GM21528 (cell line): ENCODE measurements around the gene NFIB.

Experiments used
- ATAC-seq: cut with Tn5 transposase; IDR thresholded peaks from one replicate; pipeline ENCODE4 v1.9.1; 2021; ENCODE audit warnings: mild to moderate bottlenecking, moderate library complexity; ENCODE audit not compliant: unreplicated experiment, low FRiP score

The NFIB gene

DNA sequence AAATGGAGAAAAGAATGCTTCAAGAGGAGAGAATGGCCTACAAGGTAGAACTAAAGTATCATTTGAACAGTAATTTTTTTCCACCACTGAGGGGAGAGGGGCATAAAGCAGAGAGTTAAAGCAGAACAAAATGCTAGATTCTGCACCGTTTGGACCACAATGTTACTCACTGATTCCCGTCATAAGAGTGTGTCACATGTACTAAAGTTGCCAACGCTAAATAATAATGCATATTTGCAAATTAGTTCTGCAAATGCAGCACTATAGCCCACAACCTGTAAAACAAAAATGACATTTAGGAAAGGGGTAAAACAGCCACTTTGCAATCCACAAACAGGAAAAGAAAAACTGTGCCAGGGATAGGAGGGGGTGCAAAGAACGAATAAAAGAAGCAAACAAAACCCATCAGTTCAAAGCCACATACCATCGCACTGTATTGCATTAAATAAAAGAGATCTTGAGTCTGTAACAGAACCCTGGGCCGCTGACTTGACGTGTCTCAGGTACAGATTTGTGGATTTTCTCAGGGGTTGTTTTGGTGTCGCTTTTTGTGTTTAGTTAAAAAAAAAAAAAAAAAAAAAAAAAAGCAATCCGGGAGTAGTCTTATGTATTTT, 7.7 kb upstream of the NFIB start:
- no peak for ATAC-seq

DNA sequence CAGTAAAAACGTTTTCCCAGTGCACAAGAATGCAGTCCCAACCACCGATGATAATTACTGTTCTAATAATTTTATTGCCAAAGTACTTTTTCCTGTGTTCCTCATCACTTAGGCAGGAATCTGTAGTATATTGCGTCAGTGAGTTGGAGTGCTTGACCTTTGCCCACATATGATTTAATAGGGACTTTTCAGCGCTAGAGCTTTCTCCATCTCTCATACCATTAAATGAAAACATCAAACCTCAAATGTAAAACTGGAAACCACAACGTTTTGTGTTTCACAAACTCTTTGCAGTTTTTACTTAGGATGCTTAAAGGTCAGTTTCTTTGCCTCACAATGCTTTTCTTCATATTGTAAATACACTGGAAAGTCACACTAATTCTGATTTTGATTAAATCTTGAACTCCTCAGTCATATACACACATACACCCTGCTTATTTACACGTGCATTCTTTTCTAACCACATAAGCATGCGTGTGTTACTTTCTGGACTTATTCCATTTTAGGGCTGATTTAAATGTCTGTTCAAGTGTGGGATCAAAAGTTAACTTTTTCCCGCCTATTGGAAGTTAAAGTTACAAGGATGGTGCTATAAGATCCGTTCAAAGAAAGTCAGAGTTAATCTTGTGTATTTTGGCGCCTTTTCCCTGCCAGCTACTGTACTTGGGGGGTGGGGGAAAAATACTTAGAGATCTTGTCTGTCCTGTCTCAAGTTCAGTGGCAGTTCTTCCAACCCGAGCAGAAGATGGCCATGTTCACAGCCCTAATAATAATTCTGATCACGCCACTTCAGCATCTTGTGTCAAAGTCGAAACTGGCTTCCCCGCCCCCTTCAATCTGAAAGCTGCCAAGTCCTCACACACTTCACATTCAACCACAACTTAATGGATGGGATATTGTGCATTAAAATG, 6.6 kb upstream of the NFIB start:
- no peak for ATAC-seq

DNA sequence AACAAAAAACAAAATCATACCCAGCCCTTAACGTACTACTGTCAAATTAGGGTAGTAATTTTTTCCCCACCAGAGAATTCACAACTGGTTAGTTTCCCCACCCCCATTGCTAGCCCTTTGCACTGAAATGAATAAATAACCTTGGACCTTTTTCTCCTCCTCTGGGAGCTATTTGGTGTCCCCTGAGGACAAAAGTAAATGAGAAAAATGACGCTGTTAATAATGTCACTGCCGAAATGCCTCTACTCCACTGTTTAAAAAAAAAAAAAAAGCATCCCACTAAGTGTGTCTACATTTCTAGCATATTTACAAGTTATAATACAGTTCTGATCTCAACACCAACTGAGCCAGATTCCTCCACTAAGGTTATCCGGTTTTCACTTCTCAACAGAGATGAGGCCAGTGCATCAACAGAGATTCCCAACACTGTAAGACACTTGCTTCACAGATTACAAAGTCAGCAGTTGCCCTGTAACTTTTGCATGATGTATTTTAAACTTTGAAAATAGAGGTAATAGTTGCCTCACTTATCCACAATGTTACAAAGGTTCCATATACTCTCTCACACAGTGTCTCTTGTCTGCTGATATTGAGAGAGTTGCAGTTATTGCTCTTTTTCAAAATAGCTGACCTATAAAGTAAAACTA, 5.1 kb upstream of the NFIB start:
- no peak for ATAC-seq

DNA sequence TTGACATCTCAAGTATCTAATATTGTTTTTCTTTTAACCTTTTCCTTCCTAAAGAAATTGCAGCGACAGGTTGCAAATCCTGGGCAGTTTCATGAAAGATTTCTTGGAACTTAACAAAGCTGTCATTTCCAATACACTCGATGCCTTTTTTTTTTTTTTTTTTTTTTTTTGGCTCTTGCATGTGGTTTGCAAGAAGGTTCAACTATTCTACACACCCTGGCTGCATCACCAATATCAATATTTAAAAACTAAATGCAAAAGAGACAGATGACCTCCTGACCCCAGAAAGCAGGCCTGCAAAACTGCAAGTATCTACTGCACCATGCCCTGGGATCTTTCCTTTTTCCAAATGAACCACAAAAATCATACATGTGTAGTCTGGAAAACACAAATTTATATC, 4.4 kb upstream of the NFIB start:
- no peak for ATAC-seq

DNA sequence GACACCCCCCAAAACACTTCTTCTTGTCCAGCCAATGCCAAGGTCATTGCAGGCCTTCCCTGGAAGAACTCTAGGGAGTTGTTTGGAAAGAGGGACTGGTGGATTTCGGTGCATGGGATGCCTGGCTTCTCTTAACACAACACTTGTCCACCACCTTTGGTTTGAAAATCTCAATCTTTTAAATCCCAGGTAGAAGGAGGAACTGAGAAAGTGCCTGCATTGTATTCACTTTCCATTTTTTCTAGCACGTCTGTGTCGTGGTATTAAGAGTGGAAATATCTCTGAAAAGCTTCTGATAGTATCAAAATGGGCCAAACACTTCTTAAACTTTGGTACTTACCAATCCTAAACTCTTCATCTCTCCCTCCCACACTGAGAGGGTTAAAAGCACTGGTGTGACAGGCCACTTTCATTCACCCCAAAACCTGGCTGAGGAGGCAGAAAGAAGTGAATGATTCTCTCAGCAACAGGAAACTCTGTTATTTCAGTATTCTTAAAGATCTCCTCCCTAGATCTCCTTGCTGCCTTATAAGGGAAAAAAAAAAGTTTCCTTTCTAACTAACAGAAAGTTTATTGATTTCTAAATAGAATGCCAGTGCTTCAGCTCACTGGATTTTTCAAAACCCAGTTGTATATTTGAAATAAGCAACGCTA, 3.9 kb upstream of the NFIB start:
- ATAC-seq, result peak; percentile 32

DNA sequence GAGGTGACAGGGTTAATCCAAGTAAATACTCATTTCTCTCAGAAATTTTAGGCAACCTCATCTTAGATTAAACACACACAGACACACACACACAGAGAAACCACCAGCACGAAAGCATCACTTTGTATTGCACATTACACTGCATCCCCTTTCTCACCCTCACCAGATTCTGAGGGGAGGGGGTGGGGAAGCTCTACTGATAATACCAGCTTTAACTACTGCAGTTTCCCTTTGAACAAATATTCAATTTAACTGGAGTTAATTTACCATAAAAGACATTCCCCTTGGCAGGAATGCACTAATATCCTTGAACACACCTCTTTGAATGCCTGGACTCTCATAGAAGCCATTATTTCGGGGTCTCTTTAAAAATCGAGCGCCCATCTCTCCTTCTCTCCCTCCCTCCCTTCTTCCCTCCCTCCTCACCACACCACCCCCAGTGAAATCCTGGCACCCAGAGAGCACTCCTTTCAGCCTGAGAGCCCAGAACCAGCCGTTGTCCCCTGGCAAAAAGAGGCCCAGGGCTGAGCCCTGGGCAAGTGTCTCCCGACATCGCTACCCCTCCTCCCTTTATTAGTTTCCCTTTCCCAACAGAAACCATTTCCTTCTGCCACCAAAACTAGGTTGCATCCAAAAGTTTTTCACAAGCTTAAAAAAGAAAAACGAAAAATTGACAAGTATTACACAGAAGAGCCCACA, 2.8 kb upstream of the NFIB start:
- no peak for ATAC-seq

DNA sequence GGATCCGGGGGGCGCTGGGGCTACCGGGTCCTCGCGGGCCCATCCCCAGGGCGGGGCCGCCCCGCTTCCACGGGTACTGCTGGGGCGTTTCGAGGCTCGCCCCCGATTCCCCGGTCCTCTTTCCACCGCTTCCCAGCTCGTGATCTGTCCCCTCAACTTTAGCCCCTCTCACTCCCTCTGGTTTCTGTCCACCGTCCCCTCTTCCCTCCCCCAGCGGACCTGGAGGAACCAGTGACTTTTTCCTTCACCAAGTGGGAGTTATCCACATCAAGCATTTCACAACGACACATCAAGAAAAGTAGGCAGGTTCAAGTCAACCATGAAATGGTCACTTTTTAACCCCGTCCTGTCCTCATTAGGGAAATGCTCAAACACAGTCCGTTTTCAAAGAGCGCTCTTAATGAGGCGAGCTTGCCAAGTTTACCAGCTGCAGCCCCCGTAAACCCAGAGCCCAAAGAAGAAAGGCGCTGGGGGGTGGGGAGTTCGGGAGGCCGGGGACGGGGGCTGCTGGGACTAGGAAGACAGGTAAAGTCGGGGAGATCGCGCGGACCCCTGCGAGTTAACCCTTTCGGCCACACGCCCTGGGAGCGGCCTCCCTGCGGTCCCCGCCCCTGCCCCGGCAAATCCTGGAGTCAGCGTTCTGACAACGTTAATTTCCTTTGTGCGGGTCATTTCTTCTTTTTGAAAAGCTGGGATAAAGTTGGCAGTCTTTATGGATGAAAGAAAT, 2.1 kb upstream of the NFIB start:
- ATAC-seq, result no peak

DNA sequence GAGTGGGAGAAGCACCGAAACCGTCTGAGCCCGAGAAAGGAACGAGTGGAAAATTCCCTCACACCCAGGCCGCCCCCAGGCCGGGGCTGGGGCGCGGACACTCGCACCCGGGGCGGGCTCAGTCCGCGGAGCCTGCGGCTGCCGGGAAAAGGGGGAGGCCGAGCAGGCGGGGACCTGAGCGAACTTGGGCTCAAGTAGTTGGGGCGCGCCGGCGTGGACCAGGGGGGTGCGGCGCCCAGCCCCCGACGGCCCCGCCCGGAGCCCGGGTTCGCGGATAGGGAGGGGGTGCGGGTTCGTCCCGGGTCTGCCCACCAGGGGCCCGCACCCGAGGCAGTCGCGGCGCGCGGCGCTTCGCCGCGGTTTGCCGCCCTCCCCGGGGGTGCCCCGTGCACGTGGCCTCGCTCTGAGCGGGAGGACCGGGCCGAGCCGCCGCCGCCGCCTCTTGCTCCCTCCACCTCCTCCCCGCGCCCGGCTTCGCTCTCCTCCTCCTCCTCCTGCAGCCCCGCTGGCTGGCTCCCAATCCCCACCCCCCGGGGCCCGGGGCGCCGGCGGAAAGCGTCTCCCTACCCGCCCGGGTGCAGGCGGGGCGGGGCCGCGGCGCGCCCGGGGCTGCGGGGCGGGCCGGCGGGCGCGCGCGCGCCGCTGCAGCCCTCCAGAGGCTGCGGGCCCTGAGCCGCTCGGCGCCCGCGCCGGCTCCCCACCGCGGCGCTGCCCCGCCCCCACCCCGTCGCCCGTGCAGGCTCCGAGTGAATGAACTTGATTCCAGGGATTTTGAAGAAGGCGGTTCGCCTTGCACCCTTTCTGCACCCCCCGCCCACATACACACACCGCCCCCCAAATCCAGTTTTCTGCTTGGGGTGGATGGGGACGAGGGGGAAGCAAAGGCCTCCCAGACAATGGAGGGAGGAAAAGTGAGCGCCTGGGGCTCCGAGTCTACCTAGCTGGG, 1.3 kb upstream of the NFIB start:
- ATAC-seq, result no peak

DNA sequence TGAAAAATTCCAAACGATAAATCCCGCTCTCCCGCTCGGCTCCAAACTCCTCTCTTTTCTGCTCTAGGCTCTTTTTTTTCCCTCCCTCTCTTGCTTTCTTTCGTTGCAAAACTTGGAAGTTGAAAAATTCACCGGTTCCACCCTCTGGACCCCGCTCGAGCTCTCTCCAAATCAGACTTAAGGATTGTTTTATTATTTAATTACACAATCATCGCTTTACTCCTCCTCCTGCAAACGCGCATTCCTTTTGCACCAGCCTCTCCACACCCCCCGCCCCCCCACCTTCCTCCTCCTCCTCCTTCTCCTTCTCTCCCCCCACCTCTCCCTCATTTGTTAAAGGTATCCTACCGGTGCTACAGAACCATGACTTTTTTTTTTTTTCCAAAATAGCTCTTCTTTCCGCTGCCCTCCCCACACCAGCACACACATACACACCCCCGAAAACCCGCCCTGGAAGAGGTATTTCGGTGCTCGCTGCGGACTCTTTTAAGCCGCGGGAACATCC, 535 bp upstream of the NFIB start:
- ATAC-seq, result no peak

DNA sequence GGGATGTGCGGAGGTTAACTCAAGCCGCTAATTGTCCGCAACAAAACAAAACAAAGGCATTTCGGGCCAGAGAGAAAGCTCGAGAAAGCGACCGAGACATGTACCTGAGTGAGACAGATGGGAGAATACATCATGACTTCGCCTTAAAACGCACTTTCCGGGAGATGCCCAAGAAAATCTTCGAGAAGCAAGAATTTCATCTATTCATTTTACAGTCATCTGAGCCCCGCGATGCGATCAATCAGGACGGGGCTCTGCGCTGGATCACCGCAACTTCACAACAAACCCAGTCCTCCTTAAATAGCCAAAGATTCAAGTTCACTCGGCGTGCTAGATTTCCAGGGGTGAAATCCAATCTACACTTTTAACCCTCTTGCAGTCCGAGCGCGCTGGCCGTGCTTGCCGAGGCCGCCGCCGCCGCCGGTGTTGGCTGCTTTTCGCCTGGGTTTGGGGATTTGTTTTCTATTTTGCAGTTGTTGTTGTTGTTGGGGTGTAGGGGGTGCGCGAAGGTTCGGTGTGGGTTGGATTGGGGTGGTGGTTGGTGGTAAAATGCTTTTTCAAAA, 482 bp downstream of the NFIB start:
- no peak for ATAC-seq

DNA sequence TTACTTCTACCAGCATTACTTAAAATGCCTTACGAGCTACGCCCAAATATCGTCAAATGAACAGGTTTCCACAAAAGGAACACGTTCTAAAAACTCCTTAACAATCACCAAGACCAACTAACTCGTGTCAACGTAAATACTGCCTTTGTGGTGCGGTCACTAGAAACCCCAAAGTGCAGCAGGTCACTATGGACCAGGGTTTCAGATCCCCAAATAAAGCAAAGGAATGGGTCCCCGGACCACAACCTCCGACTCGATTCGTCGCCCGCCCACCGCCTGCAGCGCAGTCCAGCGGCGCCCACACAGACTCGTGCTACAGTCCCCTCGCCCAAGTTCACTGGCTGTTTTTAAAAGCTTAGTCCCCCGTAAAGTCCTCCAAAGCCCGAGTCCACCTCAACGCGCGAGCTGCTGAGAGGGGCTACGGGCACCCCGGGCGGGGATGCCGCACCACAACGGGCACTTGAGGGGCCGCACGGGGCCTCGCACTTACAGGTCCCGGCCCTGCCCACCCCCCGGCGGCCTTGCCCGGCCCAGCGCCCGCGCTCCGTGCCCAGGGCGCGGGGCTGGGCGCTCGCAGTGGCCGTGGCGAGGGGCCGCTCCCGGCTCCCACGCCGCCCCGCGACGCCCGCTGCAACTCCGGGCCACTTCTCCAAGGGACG, 1.1 kb downstream of the NFIB start:
- ATAC-seq, result no peak

DNA sequence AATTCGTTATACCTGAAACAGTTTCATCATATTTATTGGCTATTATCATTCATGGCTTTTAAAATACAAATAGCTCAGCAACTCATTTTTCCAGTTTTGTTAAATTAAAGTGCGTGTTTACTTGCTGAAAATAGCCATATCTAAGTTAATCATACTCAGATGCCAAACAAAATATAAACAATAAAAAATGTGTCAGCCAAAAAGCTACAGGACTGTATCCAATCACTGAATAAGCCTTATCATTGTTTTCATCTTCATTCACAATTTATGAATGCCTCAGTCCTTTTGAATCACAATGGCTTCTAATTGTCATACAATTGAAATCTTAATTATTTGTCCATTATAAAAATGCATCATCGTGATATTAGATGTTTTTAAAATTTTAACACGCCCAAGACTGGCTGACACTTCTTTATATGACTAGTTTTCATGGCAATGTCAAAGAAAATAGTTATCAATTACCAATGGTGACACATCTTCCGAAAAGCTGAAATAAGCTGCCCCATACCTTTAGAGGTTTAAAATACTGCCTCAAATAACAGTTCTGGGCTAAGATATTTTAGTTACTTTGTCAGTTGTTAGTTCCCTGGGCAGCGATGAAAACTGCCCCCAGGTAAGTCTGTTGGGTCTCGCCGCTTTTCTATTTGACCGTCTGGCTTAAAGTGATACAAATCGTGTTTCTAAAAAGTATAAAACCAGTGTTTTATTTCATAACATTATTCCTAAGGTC, 1.8 kb downstream of the NFIB start:
- no peak for ATAC-seq

DNA sequence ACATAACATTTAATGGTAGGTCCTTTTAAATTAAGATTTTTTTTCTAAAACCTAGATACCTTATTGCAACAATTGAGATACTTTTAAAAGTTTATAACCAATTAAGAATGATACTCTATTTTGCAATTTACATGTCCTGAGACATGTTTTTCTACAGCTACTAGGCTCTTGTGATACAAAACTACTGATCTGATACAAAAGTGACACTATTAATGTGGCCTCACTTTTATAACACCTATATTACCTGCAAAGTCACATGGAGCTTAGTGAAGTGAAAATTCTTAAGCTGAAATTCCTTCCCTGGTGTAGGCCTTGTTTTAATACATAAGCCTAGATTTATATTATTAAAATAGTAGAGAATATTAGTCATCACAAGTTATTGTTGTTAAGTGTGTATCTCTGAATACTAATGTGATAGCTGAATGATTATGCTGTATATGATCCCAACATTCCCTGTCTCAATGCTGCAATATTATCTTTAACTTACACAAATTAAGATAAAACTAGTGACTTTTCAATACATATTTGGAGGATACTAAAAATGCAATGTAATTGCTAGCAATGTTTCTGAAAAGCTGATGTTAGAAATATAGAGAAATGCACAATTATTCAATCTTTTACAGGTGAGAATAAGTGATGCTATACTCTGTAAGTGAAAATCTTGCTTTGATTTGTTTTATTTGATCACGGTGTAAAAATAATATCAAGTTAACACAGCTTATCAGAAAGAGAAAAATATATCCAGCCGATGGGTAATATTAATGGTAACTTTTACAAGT, 2.6 kb downstream of the NFIB start:
- ATAC-seq, result no peak

DNA sequence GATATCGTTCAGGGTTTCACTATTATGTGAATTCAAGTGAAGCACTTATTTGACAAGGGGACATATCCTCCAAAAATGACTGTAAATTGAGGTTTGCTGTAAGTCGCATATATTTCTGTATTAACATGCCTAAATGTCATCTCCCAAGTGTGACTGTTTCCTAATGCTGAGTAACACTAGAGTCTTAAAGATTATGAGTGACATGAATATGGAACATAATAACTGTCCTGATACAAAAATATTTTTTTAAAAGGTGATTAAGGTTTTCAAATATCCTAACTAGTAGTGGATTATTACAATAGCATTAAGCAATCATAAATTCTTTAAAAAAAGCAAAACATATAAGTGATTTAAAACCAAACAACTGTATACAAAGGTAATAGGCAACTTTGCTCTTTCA, 3.6 kb downstream of the NFIB start:
- no peak for ATAC-seq

DNA sequence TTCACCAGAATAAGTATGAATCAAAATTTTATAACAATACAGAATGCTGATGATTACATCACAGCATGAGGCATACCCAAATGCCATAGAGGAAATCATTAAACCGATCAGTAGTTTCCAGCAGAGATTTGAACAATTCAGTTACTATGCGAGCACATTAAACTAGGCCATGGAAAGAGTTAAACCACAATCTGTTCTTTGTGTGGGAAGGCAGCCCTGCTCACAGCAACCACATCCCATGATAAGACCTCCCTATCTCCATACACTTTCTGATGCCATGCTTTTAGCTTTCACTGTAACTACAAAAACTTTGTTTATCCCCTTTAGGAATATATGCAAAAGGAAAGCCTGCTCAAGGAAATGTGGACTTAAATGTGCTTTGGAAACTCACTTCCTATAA, 4.5 kb downstream of the NFIB start:
- ATAC-seq, result no peak

DNA sequence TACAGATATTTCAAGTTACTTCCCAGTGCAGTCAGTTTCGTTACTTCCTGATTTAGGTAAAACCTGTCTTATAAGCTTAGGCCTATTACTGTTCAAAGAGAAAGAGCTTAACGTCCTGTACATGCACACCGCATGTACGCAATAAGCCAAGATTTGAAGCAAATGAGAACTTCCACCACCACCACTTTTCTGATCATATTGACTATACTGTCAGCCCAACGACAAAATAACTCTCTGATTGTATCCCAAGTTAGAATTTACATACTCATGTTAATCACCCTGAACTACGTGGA, 5.1 kb downstream of the NFIB start:
- ATAC-seq, result no peak
